Cardiac muscle cell (in vitro differentiated cells and primary cell): ENCODE measurements around the gene CLN5. TPM values are rescaled to one million over a fixed set of nuclear protein-coding genes. Genes with fewer than 3 reads are reported as not detected.

Source experiments
- DNase-seq, 2 donors: peaks; one replicate each; pipeline versions ENCODE4 v3.0.0 to v3.0.0-alpha.2; 2010 to 2017; ENCODE audit warnings: low read depth in 1 of 2, low spot score in 1 of 2
- H3K27ac ChIP-seq: fragments of 200-600 bp; sonication (generic); 2 replicates; pipeline ENCODE4 v1.5.1; 2016
- H3K27me3 ChIP-seq: fragments of 200-600 bp; sonication (generic); 2 replicates; pipeline ENCODE4 v1.6.0; 2016; ENCODE audit warnings: control low read depth
- H3K36me3 ChIP-seq: fragments of 200-600 bp; sonication (generic); 2 replicates; pipeline ENCODE4 v1.5.1; 2016; ENCODE audit warnings: control low read depth
- H3K4me1 ChIP-seq: fragments of 200-600 bp; sonication (generic); 2 replicates; pipeline ENCODE4 v1.8.1; 2017; ENCODE audit warnings: low read depth, mild to moderate bottlenecking, mixed run types
- H3K4me3 ChIP-seq: fragments of 200-600 bp; sonication (generic); 2 replicates; pipeline ENCODE4 v1.5.1; 2016; ENCODE audit warnings: mild to moderate bottlenecking
- H3K9me3 ChIP-seq: fragments of 200-600 bp; sonication (generic); 2 replicates; pipeline ENCODE4 v1.5.1; 2017; ENCODE audit warnings: low read depth, mild to moderate bottlenecking, control low read depth
- CTCF ChIP-seq: IDR thresholded peaks from 2 replicates; pipeline ENCODE4 v1.5.1; 2012; ENCODE audit warnings: low read depth, mild to moderate bottlenecking, low read length
- polyA plus RNA-seq: library from polyadenylated mRNA; unstranded; fragments of >200 nt; fragmentation: Nextera tagmentation; extraction: Ambion mirVana; gene quantifications from 2 replicates; pipeline ENCODE4 v1.2.1, GENCODE V29; 2016
- total RNA-seq: library from RNA; depleted of rRNA; stranded (reverse); fragments of >200 nt; gene quantifications from 2 replicates; pipeline ENCODE4 v1.2.3, GENCODE V29; 2016

The CLN5 gene
- total and polyA plus RNA-seq, 2 experiments from 2014 or later, result 11.1 to 22.9 TPM

GRCh38 chr13:77040835-77041234, 49.0 kb downstream of the CLN5 start:
- no peaks in the 10 kb centered on the region for H3K9me3 ChIP-seq
- TF ChIP-seq CTCF, result no peak
- no peak overlapping the region for H3K4me3 ChIP-seq
- H3K36me3 ChIP-seq, result no peaks in the 10 kb centered on the region
- no peak for DNase-seq
- H3K27ac ChIP-seq, result no peak overlapping the region
- no peaks in the 10 kb centered on the region for H3K27me3 ChIP-seq
- no peaks in the 10 kb centered on the region for H3K4me1 ChIP-seq

GRCh38 chr13:77042566-77043177, 50.8 kb downstream of the CLN5 start:
- TF ChIP-seq CTCF, result no peak
- no peak overlapping the region for H3K27ac ChIP-seq
- no peaks in the 10 kb centered on the region for H3K27me3 ChIP-seq

GRCh38 chr13:77047649-77048343, 55.9 kb downstream of the CLN5 start:
- Histone ChIP-seq H3K27me3 (no peaks in the 10 kb centered on the region), H3K4me1 (no peaks in the 10 kb centered on the region), H3K4me3 (no peak overlapping the region), H3K27ac (no peak overlapping the region), H3K36me3 (peaks cover 3% of the 10 kb centered on the region), H3K9me3 (no peaks in the 10 kb centered on the region)
- TF ChIP-seq CTCF, result no peak
- DNase-seq, result no peak

More at GRCh38 chr13:77042566-77043177, 50.8 kb downstream of the CLN5 start:
- no peak for DNase-seq
- Histone ChIP-seq H3K9me3 (no peaks in the 10 kb centered on the region), H3K36me3 (no peaks in the 10 kb centered on the region), H3K4me1 (no peaks in the 10 kb centered on the region), H3K4me3 (no peak overlapping the region)

GRCh38 chr13:77048681-77049080, 56.8 kb downstream of the CLN5 start:
- no peak overlapping the region for H3K27ac ChIP-seq
- no peak for TF ChIP-seq CTCF
- no peaks in the 10 kb centered on the region for H3K4me1 ChIP-seq
- peak in 1 of 2 donors; percentile 26 for DNase-seq
- no peak overlapping the region for H3K4me3 ChIP-seq
- H3K27me3 ChIP-seq, result no peaks in the 10 kb centered on the region
- no peaks in the 10 kb centered on the region for H3K9me3 ChIP-seq
- H3K36me3 ChIP-seq, result peaks cover 3% of the 10 kb centered on the region

- no peak for TF ChIP-seq CTCF
- Histone ChIP-seq H3K27me3 (no peaks in the 10 kb centered on the region), H3K4me3 (no peak overlapping the region), H3K27ac (no peak overlapping the region), H3K36me3 (peaks cover 14% of the 10 kb centered on the region), H3K9me3 (no peaks in the 10 kb centered on the region), H3K4me1 (no peaks in the 10 kb centered on the region)
- no peak for DNase-seq
These were observed 61.3 kb downstream of the CLN5 start for GRCh38 chr13:77053192-77053591.

Other genes starting within 250 kb of the CLN5 start
- gene KCTD12, start 105.7 kb upstream of the CLN5 start, total RNA-seq, result 194 and 242 TPM in 2 replicates
- 40.0 and 40.8 TPM in 2 replicates for gene KCTD12, start 105.7 kb upstream of the CLN5 start, polyA plus RNA-seq
- not detected in 2 replicates for gene ACOD1, start 43.6 kb upstream of the CLN5 start, total RNA-seq
- gene ACOD1, start 43.6 kb upstream of the CLN5 start, polyA plus RNA-seq, result not detected in 2 replicates
- 25.0 and 29.4 TPM in 2 replicates for gene FBXL3, start 35.1 kb downstream of the CLN5 start, total RNA-seq
- gene FBXL3, start 35.1 kb downstream of the CLN5 start, polyA plus RNA-seq, result 9.3 and 14.8 TPM in 2 replicates